H1 (cell line): ENCODE data around the gene PSD. TPM values are rescaled to one million over a fixed set of nuclear protein-coding genes. Genes with fewer than 3 reads are reported as not detected.

ENCODE experiments used
- BRCA1 ChIP-seq: IDR thresholded peaks from 2 replicates; pipeline ENCODE4 v1.6.1; 2012; ENCODE audit warnings: low read depth, low read length, improper control_type of control experiment
- CBX8 ChIP-seq: fragments of 300-800, 300-1000 bp; sonication (generic); IDR thresholded peaks from 2 replicates; pipeline ENCODE4 v1.7.1; 2016; ENCODE audit warnings: low read depth, low read length, borderline replicate concordance
- GTF2F1 ChIP-seq: IDR thresholded peaks from 2 replicates; pipeline ENCODE4 v1.6.1; 2012; ENCODE audit warnings: low read depth, low read length, improper control_type of control experiment, borderline replicate concordance
- JUND ChIP-seq: IDR thresholded peaks from 2 replicates; pipeline ENCODE4 v1.6.1; 2011; ENCODE audit warnings: mild to moderate bottlenecking, improper control_type of control experiment, low read length
- polyA plus RNA-seq, 7 experiments: library from polyadenylated mRNA; depleted of rRNA in 3 of 7; stranded (reverse) in 5 of 7; unstranded in 2 of 7; fragments of >200 nt in 5 of 7; fragments of 200-250 nt in 2 of 7; gene quantifications; 1 replicate in 5 of 7; 2 replicates in 1 of 7; 4 replicates in 1 of 7; pipeline versions ENCODE4 v1.2.1 to v1.2.3, GENCODE V29; 2011 to 2013; ENCODE audit warnings: missing spikeins in 2 of 7, mixed read lengths in 2 of 7
- total RNA-seq: library from RNA; stranded (reverse); fragmentation: NEBNext Ultra II Directional; extraction: Animal tissue kit (Norgen Biotek cat#: 25700); gene quantifications from 2 replicates; pipeline ENCODE4 v1.2.1, GENCODE V29; 2021
- TF ChIP-seq, protein P1 (sequence below), 3 experiments: IDR thresholded peaks; 1 replicate in 2 of 3; 2 replicates in 1 of 3; pipeline versions ENCODE4 v1.5.1 to v1.6.1; 2011; ENCODE audit warnings: low read length in 3 of 3, mild to moderate bottlenecking in 3 of 3, inconsistent platforms in 2 of 3, low read depth in 1 of 3, moderate library complexity in 1 of 3; ENCODE audit not compliant: insufficient read depth in 1 of 3; ENCODE audit errors: control extremely low read depth in 1 of 3
- TF ChIP-seq, protein P2 (sequence below): IDR thresholded peaks from 2 replicates; pipeline ENCODE4 v1.6.1; 2012; ENCODE audit warnings: low read length, inconsistent platforms

The PSD gene
- total and polyA plus RNA-seq, 2 of the 8 experiments (the other 6 are each of a cell fraction or from before 2014, with no cell fraction given), result 5.4 to 6.0 TPM

DNA sequence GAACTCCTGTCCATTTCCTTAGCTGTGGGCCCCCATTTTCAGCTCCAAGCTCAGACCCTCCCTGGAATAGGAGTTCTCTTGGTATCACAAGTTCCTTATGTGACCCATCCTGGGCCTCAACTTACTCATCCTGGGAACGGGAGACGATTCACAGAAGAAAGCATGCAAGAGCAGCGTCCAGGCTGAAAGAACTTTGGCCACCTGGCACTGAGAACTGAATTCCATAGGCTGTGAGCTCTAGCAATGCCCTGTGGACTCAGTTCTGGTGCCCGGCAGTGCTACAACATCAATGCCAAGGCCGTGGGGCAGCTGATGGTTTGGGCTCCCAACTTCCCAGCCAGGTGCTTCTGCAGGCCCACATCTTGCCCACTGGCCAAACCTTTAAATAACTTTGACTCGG lies 17.7 kb upstream of the PSD start (continued):
- TF ChIP-seq BRCA1 (no peak), CBX8 (no peak), GTF2F1 (no peak), JUND (no peak)
- TF ChIP-seq, protein P1, sequence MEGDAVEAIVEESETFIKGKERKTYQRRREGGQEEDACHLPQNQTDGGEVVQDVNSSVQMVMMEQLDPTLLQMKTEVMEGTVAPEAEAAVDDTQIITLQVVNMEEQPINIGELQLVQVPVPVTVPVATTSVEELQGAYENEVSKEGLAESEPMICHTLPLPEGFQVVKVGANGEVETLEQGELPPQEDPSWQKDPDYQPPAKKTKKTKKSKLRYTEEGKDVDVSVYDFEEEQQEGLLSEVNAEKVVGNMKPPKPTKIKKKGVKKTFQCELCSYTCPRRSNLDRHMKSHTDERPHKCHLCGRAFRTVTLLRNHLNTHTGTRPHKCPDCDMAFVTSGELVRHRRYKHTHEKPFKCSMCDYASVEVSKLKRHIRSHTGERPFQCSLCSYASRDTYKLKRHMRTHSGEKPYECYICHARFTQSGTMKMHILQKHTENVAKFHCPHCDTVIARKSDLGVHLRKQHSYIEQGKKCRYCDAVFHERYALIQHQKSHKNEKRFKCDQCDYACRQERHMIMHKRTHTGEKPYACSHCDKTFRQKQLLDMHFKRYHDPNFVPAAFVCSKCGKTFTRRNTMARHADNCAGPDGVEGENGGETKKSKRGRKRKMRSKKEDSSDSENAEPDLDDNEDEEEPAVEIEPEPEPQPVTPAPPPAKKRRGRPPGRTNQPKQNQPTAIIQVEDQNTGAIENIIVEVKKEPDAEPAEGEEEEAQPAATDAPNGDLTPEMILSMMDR (IDR thresholded peaks at IDR 0.05; ENCODE audit: control extremely low read depth in 1 of 3, insufficient read depth in 1 of 3, low read depth in 1 of 3, low read length in 3 of 3), result no peak
- TF ChIP-seq, protein P2, sequence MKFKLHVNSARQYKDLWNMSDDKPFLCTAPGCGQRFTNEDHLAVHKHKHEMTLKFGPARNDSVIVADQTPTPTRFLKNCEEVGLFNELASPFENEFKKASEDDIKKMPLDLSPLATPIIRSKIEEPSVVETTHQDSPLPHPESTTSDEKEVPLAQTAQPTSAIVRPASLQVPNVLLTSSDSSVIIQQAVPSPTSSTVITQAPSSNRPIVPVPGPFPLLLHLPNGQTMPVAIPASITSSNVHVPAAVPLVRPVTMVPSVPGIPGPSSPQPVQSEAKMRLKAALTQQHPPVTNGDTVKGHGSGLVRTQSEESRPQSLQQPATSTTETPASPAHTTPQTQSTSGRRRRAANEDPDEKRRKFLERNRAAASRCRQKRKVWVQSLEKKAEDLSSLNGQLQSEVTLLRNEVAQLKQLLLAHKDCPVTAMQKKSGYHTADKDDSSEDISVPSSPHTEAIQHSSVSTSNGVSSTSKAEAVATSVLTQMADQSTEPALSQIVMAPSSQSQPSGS, result no peak
- TF ChIP-seq, all 59 proteins: peak for 0
